Endothelial cell of umbilical vein (primary cell): ENCODE data around the gene PTTG1.

Experiments
- CTCF ChIP-seq, 2 donors: IDR thresholded peaks; 1 replicate in 1 of 2; 2 replicates in 1 of 2; pipeline ENCODE4 v1.5.1; 2011; ENCODE audit warnings: low read length in 2 of 2, mild to moderate bottlenecking in 2 of 2, moderate library complexity in 2 of 2, control low read depth in 1 of 2, inconsistent platforms in 1 of 2, low read depth in 1 of 2; ENCODE audit not compliant: insufficient read depth in 1 of 2; ENCODE audit errors: extremely low read depth in 1 of 2
- EZH2 ChIP-seq: IDR thresholded peaks from 2 replicates; pipeline ENCODE4 v1.6.1; 2012; ENCODE audit warnings: borderline replicate concordance, low read depth, mild to moderate bottlenecking, moderate library complexity, low read length, inconsistent platforms; ENCODE audit not compliant: severe bottlenecking
- FOS ChIP-seq: IDR thresholded peaks from 2 replicates; pipeline ENCODE4 v1.6.1; 2011; ENCODE audit warnings: mild to moderate bottlenecking, low read length, moderate library complexity, borderline replicate concordance; ENCODE audit not compliant: insufficient read depth
- JUN ChIP-seq: IDR thresholded peaks from 2 replicates; pipeline ENCODE4 v1.6.1; 2011; ENCODE audit warnings: borderline replicate concordance, low read depth; ENCODE audit not compliant: insufficient read length, insufficient read depth
- MYC ChIP-seq: IDR thresholded peaks from one replicate; pipeline ENCODE4 v1.6.1; 2011; ENCODE audit warnings: mild to moderate bottlenecking, low read depth, low read length
- POLR2A ChIP-seq: IDR thresholded peaks from 2 replicates; pipeline ENCODE4 v1.6.1; 2012; ENCODE audit warnings: low read depth, mild to moderate bottlenecking, control low read depth, low read length
- POLR2AphosphoS5 ChIP-seq: IDR thresholded peaks from 2 replicates; pipeline ENCODE4 v1.6.1; 2012; ENCODE audit warnings: low read depth, mild to moderate bottlenecking, control low read depth, low read length, moderate library complexity; ENCODE audit not compliant: insufficient read depth

GRCh38 chr5:160455600-160455999 is 33.9 kb downstream of the PTTG1 start:
- no peak for TF ChIP-seq CTCF (IDR thresholded peaks at IDR 0.05; ENCODE audit: extremely low read depth in 1 of 2, insufficient read depth in 1 of 2, low read depth in 1 of 2, low read length in 2 of 2)
- TF ChIP-seq FOS: no peak
- TF ChIP-seq POLR2A: no peak
- no peak for TF ChIP-seq JUN
- TF ChIP-seq EZH2: no peak
- TF ChIP-seq MYC: no peak
- no peak for TF ChIP-seq POLR2AphosphoS5
